H9 (cell line): ENCODE data around the gene OAS1. TPM values are rescaled to one million over a fixed set of nuclear protein-coding genes. Genes with fewer than 3 reads are reported as not detected.

Source experiments
- DNase-seq: peaks from one replicate; pipeline ENCODE4 v3.0.0-alpha.2; 2017
- H2AFZ ChIP-seq: one replicate; pipeline ENCODE4 v1.6.1; 2013; ENCODE audit warnings: mild to moderate bottlenecking, low read length, control low read depth, moderate library complexity
- H2AK5ac ChIP-seq: 2 replicates; pipeline ENCODE4 v1.6.1; 2013; ENCODE audit warnings: low read length, control low read depth, mixed read lengths; ENCODE audit not compliant: insufficient read length
- H2BK120ac ChIP-seq: one replicate; pipeline ENCODE4 v1.6.1; 2013; ENCODE audit warnings: low read depth, mild to moderate bottlenecking, low read length, control low read depth, inconsistent platforms; ENCODE audit not compliant: poor library complexity, severe bottlenecking
- H2BK12ac ChIP-seq: 2 replicates; pipeline ENCODE4 v1.6.1; 2013; ENCODE audit warnings: low read length, control low read depth, mixed read lengths, low read depth; ENCODE audit not compliant: insufficient read length
- H2BK15ac ChIP-seq: 2 replicates; pipeline ENCODE4 v1.6.1; 2013; ENCODE audit warnings: low read depth, low read length, control low read depth
- H2BK20ac ChIP-seq: one replicate; pipeline ENCODE4 v1.6.1; 2013; ENCODE audit warnings: low read depth, mild to moderate bottlenecking, low read length, control low read depth, inconsistent platforms; ENCODE audit not compliant: poor library complexity, severe bottlenecking
- H2BK5ac ChIP-seq: 2 replicates; pipeline ENCODE4 v1.6.1; 2013; ENCODE audit warnings: low read length, control low read depth, mixed read lengths; ENCODE audit not compliant: insufficient read length
- H3K14ac ChIP-seq: 2 replicates; pipeline ENCODE4 v1.6.1; 2013; ENCODE audit warnings: low read length, control low read depth; ENCODE audit not compliant: insufficient read depth
- H3K18ac ChIP-seq: 2 replicates; pipeline ENCODE4 v1.6.1; 2013; ENCODE audit warnings: low read depth, mild to moderate bottlenecking, mixed read lengths, low read length, control low read depth; ENCODE audit not compliant: insufficient read length
- H3K23ac ChIP-seq: 2 replicates; pipeline ENCODE4 v1.6.1; 2013; ENCODE audit warnings: low read length, control low read depth, mixed read lengths, low read depth; ENCODE audit not compliant: insufficient read length
- H3K23me2 ChIP-seq: 2 replicates; pipeline ENCODE4 v1.6.1; 2013; ENCODE audit warnings: low read depth, mild to moderate bottlenecking, mixed read lengths, low read length, control low read depth; ENCODE audit not compliant: insufficient read length, poor library complexity, severe bottlenecking
- H3K27ac ChIP-seq: 2 replicates; pipeline ENCODE4 v1.5.1; 2013; ENCODE audit warnings: low read length, control low read depth, mixed read lengths, low read depth; ENCODE audit not compliant: insufficient read length
- H3K27me3 ChIP-seq: 2 replicates; pipeline ENCODE4 v1.6.1; 2013; ENCODE audit warnings: low read length, control low read depth, inconsistent platforms; ENCODE audit not compliant: insufficient read depth
- H3K4ac ChIP-seq: 2 replicates; pipeline ENCODE4 v1.6.1; 2013; ENCODE audit warnings: low read depth, mild to moderate bottlenecking, control low read depth, inconsistent platforms, low read length, moderate library complexity
- H3K4me1 ChIP-seq: 2 replicates; pipeline ENCODE4 v1.6.1; 2013; ENCODE audit warnings: low read length, control low read depth, inconsistent platforms; ENCODE audit not compliant: insufficient read depth
- H3K4me2 ChIP-seq: 2 replicates; pipeline ENCODE4 v1.6.1; 2013; ENCODE audit warnings: low read length, control low read depth, mixed read lengths; ENCODE audit not compliant: insufficient read length, insufficient read depth
- H3K56ac ChIP-seq: 2 replicates; pipeline ENCODE4 v1.6.1; 2013; ENCODE audit warnings: low read depth, mild to moderate bottlenecking, mixed read lengths, low read length, control low read depth; ENCODE audit not compliant: insufficient read length
- H3K79me1 ChIP-seq: 2 replicates; pipeline ENCODE4 v1.6.1; 2013; ENCODE audit warnings: low read depth, mild to moderate bottlenecking, moderate library complexity, low read length, control low read depth, inconsistent platforms; ENCODE audit not compliant: insufficient read depth, poor library complexity, severe bottlenecking
- H3K79me2 ChIP-seq: 2 replicates; pipeline ENCODE4 v1.6.1; 2013; ENCODE audit warnings: low read length, control low read depth, inconsistent platforms; ENCODE audit not compliant: insufficient read depth
- H3K9ac ChIP-seq: 2 replicates; pipeline ENCODE4 v1.6.1; 2013; ENCODE audit warnings: low read length, control low read depth, mixed read lengths; ENCODE audit not compliant: insufficient read length; ENCODE audit errors: extremely low read depth
- H3K9me3 ChIP-seq: one replicate; pipeline ENCODE4 v1.6.1; 2013; ENCODE audit warnings: low read depth, low read length, inconsistent platforms; ENCODE audit not compliant: control insufficient read depth
- H3T11ph ChIP-seq: one replicate; pipeline ENCODE4 v1.6.1; 2013; ENCODE audit warnings: mild to moderate bottlenecking, low read length, control low read depth, inconsistent platforms
- H4K20me1 ChIP-seq: one replicate; pipeline ENCODE4 v1.6.1; 2013; ENCODE audit not compliant: control insufficient read depth, insufficient read length, insufficient read depth
- H4K5ac ChIP-seq: 2 replicates; pipeline ENCODE4 v1.6.1; 2013; ENCODE audit warnings: low read depth, mild to moderate bottlenecking, mixed read lengths, low read length, control low read depth; ENCODE audit not compliant: insufficient read length
- H4K8ac ChIP-seq: replicated peaks from 2 replicates; pipeline ENCODE4 v1.6.1; 2013; ENCODE audit warnings: low read length, control low read depth, mixed read lengths, low read depth; ENCODE audit not compliant: insufficient read length
- H4K91ac ChIP-seq: 2 replicates; pipeline ENCODE4 v1.6.1; 2013; ENCODE audit warnings: low read depth, mild to moderate bottlenecking, moderate library complexity, mixed read lengths, low read length, control low read depth; ENCODE audit not compliant: insufficient read length
- H3K27ac Mint-ChIP-seq, 3 experiments: 2 replicates in 2 of 3; 3 replicates in 1 of 3; pipeline ENCODE4 v1.8.0; 2020 to 2021; ENCODE audit warnings: mixed read lengths in 3 of 3, mild to moderate bottlenecking in 1 of 3, moderate library complexity in 1 of 3
- H3K27me3 Mint-ChIP-seq: 2 replicates; pipeline ENCODE4 v1.8.0; 2021; ENCODE audit warnings: low read depth, mild to moderate bottlenecking, moderate library complexity, mixed read lengths
- H3K36me3 Mint-ChIP-seq, 3 experiments: 2 replicates in 2 of 3; 3 replicates in 1 of 3; pipeline ENCODE4 v1.8.0; 2020 to 2021; ENCODE audit warnings: low read depth in 3 of 3, mixed read lengths in 3 of 3; ENCODE audit not compliant: insufficient read depth in 1 of 3
- H3K4me1 Mint-ChIP-seq, 2 experiments: 2 replicates each; pipeline ENCODE4 v1.8.0; 2020; ENCODE audit warnings: mixed read lengths in 2 of 2
- H3K4me3 Mint-ChIP-seq, 2 experiments: 2 replicates in 1 of 2; 3 replicates in 1 of 2; pipeline ENCODE4 v1.8.0; 2020 to 2021; ENCODE audit warnings: mild to moderate bottlenecking in 2 of 2, mixed read lengths in 2 of 2, moderate library complexity in 1 of 2
- H3K9me3 Mint-ChIP-seq, 2 experiments: 2 replicates in 1 of 2; 3 replicates in 1 of 2; pipeline ENCODE4 v1.8.0; 2020; ENCODE audit warnings: mild to moderate bottlenecking in 2 of 2, mixed read lengths in 2 of 2, moderate library complexity in 1 of 2
- CTCF ChIP-seq: fragments of 200-600 bp; sonication (generic); conservative IDR thresholded peaks from 3 replicates; pipeline ENCODE4 v1.8.0; 2021; ENCODE audit warnings: antibody characterized with exemption, mild to moderate bottlenecking
- WGBS: extraction: QIAGEN DNeasy Blood & Tissue Kit; methylation state at CpG from one replicate; pipeline ENCODE4 v1.1.7; 2013; ENCODE audit warnings: missing lambda C conversion rate, low lambda C conversion rate, mixed read lengths; ENCODE audit not compliant: insufficient read length; ENCODE audit errors: extremely low coverage; 5-methylcytosine and 5-hydroxymethylcytosine counted together
- total RNA-seq: library from RNA; stranded (reverse); gene quantifications from 2 replicates; pipeline ENCODE4 v1.2.1, GENCODE V29; 2021

Gene OAS1
- total RNA-seq, 1 experiment from 2014 or later: not detected

GRCh38 chr12:112862636-112863290 lies 44.0 kb upstream of the OAS1 start:
- no peak overlapping the region for H3K9ac ChIP-seq
- no peak overlapping the region for H3K4me3 Mint-ChIP-seq
- H3K56ac ChIP-seq: no peak overlapping the region
- no peaks in the 10 kb centered on the region for H3K9me3 ChIP-seq
- H3K18ac ChIP-seq: no peak overlapping the region
- H3K4me1 Mint-ChIP-seq: no peaks in the 10 kb centered on the region
- no peak for TF ChIP-seq CTCF
- no peak overlapping the region for H4K8ac ChIP-seq
- no peak overlapping the region for H3K27ac ChIP-seq
- H3T11ph ChIP-seq: no peak overlapping the region
- no peak overlapping the region for H4K5ac ChIP-seq
- no peaks in the 10 kb centered on the region for H3K79me2 ChIP-seq
- no peak overlapping the region for H2BK120ac ChIP-seq
- no peak overlapping the region for H4K91ac ChIP-seq
- no peaks in the 10 kb centered on the region for H3K36me3 Mint-ChIP-seq
- no peaks in the 10 kb centered on the region for H3K4me1 ChIP-seq
- no peaks in the 10 kb centered on the region for H3K9me3 Mint-ChIP-seq
- H3K14ac ChIP-seq: no peak overlapping the region
- H3K27ac Mint-ChIP-seq: no peak overlapping the region
- no peak overlapping the region for H2AK5ac ChIP-seq
- no peaks in the 10 kb centered on the region for H3K27me3 ChIP-seq
- no peak overlapping the region for H3K4ac ChIP-seq
- no peak overlapping the region for H2BK20ac ChIP-seq
- no peak overlapping the region for H2BK5ac ChIP-seq
- no peak overlapping the region for H3K23ac ChIP-seq
- no peak for DNase-seq
- peaks cover 36% of the 10 kb centered on the region for H3K27me3 Mint-ChIP-seq
- no peaks in the 10 kb centered on the region for H3K23me2 ChIP-seq
- no peak overlapping the region for H3K4me2 ChIP-seq
- WGBS: no CpG with 5 or more reads among the region's 11 CpGs
- no peak overlapping the region for H2BK15ac ChIP-seq
- no peaks in the 10 kb centered on the region for H4K20me1 ChIP-seq
- H3K79me1 ChIP-seq: no peaks in the 10 kb centered on the region
- no peak overlapping the region for H2AFZ ChIP-seq
- H2BK12ac ChIP-seq: no peak overlapping the region
